Islet precursor cell (in vitro differentiated cells): Measurements from ENCODE around the gene GAL3ST2.
"Not testable (repeated sequence)": the region's sequence is repeated elsewhere in the genome, so short reads cannot be mapped to it uniquely, and the experiment has no call there.

Experiments used
- DNase-seq: peaks from one replicate; pipeline ENCODE4 v3.0.0-alpha.2; 2018

The GAL3ST2 gene

GRCh38 chr2:241776336-241777169 lies at the start of gene GAL3ST2:
GAL3ST2 (plus strand) TSS chr2:241776822; CDS start chr2:241776956, 134 bp downstream.
- no peak for DNase-seq

GRCh38 chr2:241728000-241728399 lies 48.6 kb upstream of the GAL3ST2 start:
- no peak for DNase-seq

GRCh38 chr2:241728627-241729026 lies 48.0 kb upstream of the GAL3ST2 start:
- DNase-seq = no peak

DNA sequence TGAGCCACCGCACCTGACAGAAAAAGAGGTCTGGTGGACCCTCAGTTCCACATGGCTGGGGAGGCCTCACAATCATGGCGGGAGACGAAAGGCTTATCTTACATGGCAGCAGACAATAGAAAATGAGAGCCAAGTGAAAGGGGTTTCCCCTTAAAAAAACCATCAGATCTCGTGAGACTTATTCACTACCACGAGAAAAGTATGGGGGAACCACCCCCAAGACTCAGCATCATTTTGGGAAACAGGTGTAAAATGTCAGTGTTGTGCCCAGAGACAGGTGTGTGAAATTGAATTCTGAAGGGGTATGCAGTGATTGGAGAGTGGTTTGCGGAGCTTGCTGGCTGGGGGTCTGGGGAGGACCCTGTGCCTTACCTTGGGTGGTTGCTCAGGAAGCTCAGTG lies 46.8 kb upstream of the GAL3ST2 start:
- no peak for DNase-seq

- no peak for DNase-seq
These were observed 45.8 kb upstream of the GAL3ST2 start for GRCh38 chr2:241730671-241731293.

DNA sequence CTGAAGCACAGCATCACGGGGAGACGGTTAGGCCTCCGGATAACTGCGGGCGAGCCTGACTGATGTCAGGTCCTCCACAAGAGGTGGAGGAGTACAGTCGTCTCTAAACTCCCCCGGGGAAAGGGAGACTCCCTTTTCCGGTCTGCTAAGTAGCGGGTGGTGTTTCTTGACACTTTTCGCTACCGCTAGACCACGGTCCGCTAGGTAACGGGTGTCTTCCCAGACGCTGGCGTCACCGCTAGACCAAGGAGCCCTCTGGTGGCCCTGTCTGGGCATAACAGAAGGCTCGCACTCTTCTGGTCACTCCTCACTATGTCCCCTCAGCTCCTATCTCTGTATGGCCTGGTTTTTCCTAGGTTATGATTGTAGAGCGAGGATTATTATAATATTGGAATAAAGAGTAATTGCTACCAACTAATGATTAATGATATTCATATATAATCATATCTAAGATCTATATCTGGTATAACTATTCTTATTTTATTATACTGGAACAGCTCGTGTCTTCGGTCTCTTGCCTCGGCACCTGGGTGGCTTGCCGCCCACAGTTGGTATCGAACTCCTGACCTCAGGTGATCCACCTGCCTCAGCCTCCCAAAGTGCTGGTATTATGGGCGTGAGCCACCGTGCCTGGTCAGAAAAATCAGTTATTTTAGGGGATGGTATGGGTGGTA lies 44.0 kb upstream of the GAL3ST2 start:
- DNase-seq = peak; percentile 76

- DNase-seq = peak; percentile 69
These were observed 43.0 kb upstream of the GAL3ST2 start for GRCh38 chr2:241733391-241734207.

- no peak for DNase-seq
These were observed 42.5 kb upstream of the GAL3ST2 start for GRCh38 chr2:241734208-241734466.

DNA sequence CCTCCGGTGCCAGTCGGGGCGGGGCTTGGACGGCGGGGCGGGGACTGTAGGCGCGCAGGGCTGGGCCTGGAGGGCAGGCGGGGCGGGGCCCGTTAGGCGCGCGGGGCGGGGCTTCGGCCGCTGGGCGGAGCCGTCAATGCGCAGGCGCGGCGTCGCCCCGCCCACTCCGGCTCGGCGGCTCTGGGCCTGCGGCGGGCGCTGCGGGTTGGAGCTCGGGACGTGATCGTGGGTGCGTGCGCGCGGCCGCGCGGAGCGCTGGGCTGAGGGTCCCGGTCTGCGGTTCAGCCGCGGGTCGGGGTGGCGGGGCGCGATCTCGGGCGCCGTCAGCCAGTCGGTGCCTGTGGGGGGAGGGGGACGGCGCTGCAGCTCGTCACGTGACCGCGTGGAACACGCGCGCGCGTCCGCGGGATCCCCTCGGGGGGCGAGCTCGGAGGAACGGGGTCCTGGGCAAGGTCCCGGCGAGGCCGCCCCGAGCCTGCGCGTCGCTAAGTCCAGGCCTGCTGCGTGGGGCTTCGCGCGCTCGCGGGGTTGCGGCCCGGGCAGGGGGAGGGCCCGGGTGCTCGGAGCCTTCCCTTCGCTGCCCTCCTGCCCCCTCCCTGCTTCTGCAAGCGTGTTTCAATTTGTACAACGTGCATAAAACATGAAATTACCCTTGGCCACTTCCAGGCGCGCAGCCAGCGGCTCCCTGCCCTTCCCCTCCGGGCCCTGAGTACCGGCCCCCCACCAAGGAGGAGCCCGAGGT lies 42.0 kb upstream of the GAL3ST2 start, which contains the start of gene D2HGDH:
D2HGDH (plus strand) TSS at position 164 of the 742 bp plus-strand sequence. CDS start 595 bp downstream, outside the sequence.
- DNase-seq = peak; percentile 93

GRCh38 chr2:241736111-241736510 lies 40.5 kb upstream of the GAL3ST2 start:
- DNase-seq = no peak

DNA sequence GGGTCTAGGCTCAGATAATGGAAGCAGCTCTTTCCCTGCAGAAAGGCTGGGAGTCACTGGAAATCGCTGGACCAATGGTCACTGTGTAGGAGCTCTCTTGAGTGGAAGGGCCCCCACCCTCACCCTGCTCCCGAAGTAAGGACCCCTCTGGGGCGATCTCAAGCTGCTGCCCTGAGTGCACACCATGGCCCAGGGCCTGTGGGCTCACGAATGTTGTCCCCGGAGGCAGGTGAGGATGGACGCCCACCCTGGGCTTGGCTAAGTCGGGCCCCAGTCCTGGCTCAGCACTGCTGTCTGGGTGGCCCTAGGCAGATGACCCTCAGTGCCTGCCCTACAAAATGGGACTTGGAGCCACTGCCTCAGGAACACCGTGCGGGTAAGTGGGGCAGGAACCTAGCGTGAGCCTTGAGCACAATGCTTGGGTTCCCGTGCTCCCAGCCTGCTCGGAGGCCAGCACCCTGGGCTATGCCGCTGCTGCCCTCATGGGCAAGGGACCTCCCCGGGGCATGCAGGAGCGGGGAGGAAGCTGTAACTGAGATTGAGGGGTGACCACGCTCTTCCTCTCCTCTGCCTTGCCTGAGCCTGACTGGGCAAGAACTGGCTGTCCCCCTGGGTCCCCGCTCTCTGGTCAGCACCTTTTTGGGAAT lies 38.5 kb upstream of the GAL3ST2 start:
- DNase-seq = no peak

DNA sequence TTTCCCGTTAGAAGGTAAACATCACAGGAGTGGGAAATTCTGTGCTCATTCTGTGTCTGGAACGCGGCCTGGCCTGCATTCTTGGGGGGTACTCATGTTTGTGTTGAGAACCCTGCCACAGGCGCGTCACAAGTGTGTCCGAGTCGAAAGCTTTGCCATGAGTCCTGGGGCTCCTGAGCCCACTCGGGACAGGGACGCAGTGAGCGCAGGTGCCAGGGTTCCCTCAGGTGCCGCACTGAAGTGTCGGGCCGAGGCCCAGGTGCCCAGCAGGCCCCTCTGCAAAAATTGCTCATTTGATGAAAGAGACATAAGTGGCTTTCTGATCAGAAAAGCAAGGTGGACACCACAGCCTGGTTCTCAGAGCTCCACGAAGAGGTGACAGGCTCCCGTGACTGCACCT lies 37.4 kb upstream of the GAL3ST2 start:
- DNase-seq = no peak

- DNase-seq = no peak
These were observed 37.0 kb upstream of the GAL3ST2 start for GRCh38 chr2:241739651-241740050.

DNA sequence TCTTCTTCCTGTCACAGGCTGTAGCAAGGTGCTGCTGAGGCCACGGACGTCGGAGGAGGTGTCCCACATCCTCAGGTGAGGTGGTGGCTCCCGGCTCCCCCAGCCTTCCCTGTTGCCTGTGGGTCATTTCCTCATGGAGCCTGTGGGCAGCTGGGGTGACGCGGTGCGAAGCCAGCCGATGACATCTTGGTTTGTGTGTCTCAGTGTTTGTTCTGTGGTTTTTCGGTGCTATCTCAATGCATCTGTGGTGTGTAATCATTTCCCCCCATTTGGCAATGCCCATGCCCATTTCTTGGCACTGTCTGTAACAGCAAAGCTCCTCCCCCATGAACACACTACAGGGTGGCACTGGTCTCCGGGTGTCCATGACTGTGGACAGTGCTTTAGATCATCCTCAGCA lies 35.6 kb upstream of the GAL3ST2 start:
- no peak for DNase-seq

DNA sequence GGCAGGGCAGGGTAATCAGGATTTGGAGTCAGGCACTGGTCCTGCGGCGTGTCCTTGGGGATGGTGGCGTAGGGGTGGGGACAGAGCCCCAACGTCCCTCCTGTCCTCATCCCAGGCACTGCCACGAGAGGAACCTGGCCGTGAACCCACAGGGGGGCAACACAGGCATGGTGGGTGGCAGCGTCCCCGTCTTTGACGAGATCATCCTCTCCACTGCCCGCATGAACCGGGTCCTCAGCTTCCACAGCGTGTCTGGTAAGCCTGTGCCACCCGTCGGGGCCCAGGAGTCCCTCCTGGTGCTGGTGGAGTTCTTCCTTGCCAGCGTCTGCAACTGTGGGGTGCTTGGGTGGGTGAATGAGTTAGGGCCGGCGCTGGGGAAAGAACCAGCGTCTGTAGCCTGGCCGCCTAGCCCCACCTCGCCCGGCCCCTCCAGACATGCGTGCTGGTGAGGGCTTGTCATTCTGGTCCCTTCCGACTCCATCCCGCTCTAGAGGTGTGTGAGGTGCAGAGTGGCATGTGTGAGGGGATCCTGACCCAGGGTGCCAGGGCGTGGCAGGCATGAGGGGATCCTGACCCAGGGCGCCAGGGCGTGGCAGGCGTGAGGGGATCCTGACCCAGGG lies 34.2 kb upstream of the GAL3ST2 start:
- DNase-seq = no peak

GRCh38 chr2:241743008-241743407 lies 33.6 kb upstream of the GAL3ST2 start:
- not testable (repeated sequence) for DNase-seq

DNA sequence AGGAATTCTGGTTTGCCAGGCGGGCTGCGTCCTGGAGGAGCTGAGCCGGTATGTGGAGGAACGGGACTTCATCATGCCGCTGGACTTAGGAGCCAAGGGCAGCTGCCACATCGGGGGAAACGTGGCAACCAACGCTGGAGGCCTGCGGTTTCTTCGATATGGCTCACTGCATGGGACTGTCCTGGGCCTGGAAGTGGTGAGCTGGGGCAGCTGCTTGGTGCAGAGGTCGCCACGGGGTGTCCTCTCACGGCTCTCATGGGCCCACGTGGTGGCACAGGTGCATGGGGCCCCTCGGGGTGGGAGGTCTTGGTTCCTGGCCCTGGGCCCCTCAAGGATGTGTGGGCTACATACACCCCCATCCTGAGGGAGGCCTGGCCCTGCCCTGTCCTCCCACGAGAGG lies 33.0 kb upstream of the GAL3ST2 start:
- DNase-seq = no peak

DNA sequence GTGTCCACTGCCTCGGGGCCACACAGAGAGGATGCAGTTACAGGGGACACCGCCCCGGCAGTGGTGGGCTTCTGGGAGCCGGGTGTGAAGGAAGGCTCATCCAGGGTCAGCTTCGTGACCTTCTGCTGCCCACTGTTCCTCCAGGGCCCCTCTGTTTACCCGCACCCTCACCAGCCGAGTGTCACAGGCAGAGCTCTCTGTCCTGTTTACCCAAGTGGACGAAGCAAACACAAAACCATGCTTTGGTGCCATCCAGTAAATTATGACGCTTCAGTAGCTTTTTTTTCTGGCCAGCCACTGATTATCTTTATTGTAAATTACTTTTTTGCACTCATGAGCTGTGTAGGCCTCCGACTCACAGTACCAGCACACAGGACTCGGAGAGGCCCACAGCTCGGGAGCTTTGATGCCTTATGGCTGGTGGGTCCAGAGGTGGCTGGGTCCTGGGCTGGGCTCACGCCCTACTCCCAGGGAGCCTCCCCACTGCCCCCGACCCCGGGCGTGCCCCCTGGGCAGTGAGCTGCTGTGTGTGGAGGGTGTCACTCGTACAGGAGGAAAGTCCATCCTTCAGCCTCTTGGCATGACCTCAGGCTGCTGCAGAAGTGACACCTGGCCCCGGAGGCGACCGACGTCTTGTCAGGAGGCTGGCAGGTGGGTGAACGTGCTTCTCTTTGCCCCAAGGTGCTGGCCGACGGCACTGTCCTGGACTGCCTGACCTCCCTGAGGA lies 32.4 kb upstream of the GAL3ST2 start:
- no peak for DNase-seq

- DNase-seq = no peak
These were observed 31.3 kb upstream of the GAL3ST2 start for GRCh38 chr2:241745276-241745675.

DNA sequence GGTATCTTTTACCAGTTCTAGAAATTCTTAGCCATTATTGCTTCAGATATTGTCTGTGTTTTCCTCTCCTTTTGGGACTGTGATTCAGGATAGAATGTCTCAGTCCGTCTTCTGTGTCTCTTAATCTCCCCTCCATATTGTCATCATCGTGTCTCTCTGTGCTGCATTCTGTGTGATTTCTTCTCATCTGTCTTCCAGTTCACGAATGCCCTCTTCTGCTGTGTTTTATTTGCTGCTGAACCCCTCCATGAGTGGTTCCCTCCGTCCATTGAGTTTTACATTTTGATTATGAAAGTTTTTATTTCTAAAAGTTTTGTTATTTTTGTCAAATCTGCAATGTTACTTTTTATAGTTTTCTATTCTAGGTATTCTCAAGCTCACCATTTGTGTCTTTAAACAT lies 30.5 kb upstream of the GAL3ST2 start:
- no peak for DNase-seq
